ENCODE results near the gene NCOA4.

- TF ChIP-seq YY1 (IDR thresholded peaks at IDR 0.05; ENCODE audit: insufficient read depth, insufficient read length) (no peak), SUZ12 (IDR thresholded peaks at IDR 0.05; ENCODE audit: extremely low read depth, insufficient read depth, insufficient read length) (no peak)
These were observed 30.3 kb upstream of the NCOA4 start for GRCh38 chr10:46060706-46061105.

Measured in NT2/D1 (cell line).